BLaER1 (cell line): ENCODE measurements around the gene SLC39A2.
"Not testable (repeated sequence)": the region's sequence is repeated elsewhere in the genome, so short reads cannot be mapped to it uniquely, and the experiment has no call there.

ENCODE experiments used
- H3K27ac ChIP-seq: shearing (Covaris generic); formaldehyde crosslinking; 2 replicates; pipeline ENCODE4 v1.8.1; 2022
- H3K27me3 ChIP-seq: shearing (Covaris generic); formaldehyde crosslinking; 2 replicates; pipeline ENCODE4 v1.8.1; 2022
- H3K36me3 ChIP-seq: shearing (Covaris generic); formaldehyde crosslinking; 2 replicates; pipeline ENCODE4 v1.8.1; 2022
- H3K4me1 ChIP-seq: shearing (Covaris generic); formaldehyde crosslinking; 2 replicates; pipeline ENCODE4 v1.8.1; 2022
- H3K4me2 ChIP-seq: shearing (Covaris generic); formaldehyde crosslinking; 2 replicates; pipeline ENCODE4 v1.8.1; 2022
- H3K4me3 ChIP-seq: shearing (Covaris generic); formaldehyde crosslinking; 2 replicates; pipeline ENCODE4 v1.8.1; 2022
- H3K9ac ChIP-seq: shearing (Covaris generic); formaldehyde crosslinking; 2 replicates; pipeline ENCODE4 v1.8.1; 2022
- H3K9me3 ChIP-seq: shearing (Covaris generic); formaldehyde crosslinking; 2 replicates; pipeline ENCODE4 v1.8.1; 2022
- H4K20me1 ChIP-seq: shearing (Covaris generic); formaldehyde crosslinking; 2 replicates; pipeline ENCODE4 v1.8.1; 2022
- Cebpa-rat ChIP-seq: shearing (Covaris generic); IDR thresholded peaks from 2 replicates; pipeline ENCODE4 v1.8.1; 2022

SLC39A2 gene

GRCh38 chr14:21034707-21035106 lies 35.6 kb downstream of the SLC39A2 start, which contains the start of gene RNASE13:
Gene RNASE13, minus strand, starts transcription at chr14:21034807. Its CDS starts 519 bp downstream, at chr14:21034288.
- Histone ChIP-seq H3K4me2 (no peak within 1 kb of the TSS), H3K36me3 (no peaks in the 10 kb centered on the region), H3K4me1 (no peaks in the 10 kb centered on the region), H3K9me3 (no peaks in the 10 kb centered on the region), H3K9ac (no peak within 1 kb of the TSS), H3K27me3 (no peaks in the 10 kb centered on the region), H4K20me1 (no peaks in the 10 kb centered on the region), H3K27ac (no peak within 1 kb of the TSS), H3K4me3 (no peak within 1 kb of the TSS)
- TF ChIP-seq Cebpa-rat: no peak

DNA sequence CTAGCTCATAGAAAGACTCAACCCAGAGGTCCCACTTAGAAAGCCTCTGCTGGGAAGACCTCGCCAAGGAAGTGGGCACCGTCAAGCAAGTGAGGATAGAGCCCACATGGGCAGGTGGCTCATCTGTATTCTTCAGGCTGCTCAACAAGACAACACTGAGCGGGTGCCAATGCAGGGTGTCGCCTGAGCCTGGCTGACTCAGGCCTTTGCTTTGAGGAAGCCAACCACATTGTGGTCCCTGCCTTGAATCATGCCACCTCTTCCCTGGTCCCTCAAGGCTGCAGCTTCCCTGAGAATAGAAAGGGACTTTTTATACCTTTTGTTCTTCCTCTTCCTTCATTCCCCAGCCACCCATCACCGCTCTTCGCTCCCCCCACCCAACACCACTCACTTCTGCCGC lies 37.7 kb downstream of the SLC39A2 start:
- H3K27me3 ChIP-seq: no peaks in the 10 kb centered on the region
- no peaks in the 10 kb centered on the region for H3K9me3 ChIP-seq
- H3K4me2 ChIP-seq: no peak overlapping the region

DNA sequence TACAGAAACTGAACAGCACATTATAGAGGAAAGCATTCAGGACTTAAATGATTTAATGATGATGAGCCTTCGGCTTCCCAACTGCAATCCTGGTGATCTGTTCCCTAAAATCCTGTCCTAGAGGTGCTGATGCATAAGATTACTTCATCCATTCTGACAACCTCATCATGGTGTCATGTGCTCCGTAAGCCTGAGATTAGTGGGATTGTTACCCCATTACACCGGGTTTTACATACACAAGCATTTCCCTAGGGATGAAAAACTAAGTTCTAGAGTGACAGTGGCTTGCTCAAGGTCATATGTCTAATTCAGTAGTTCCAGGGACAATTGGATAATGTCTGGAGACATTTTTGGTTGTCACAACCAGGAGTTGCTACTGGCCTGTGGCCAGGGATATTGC lies 38.1 kb downstream of the SLC39A2 start:
- Histone ChIP-seq H3K27me3 (no peaks in the 10 kb centered on the region), H3K9ac (no peak overlapping the region)
- TF ChIP-seq Cebpa-rat: no peak

More for the DNA sequence above, 37.7 kb downstream of the SLC39A2 start:
- Histone ChIP-seq H3K27ac (no peak overlapping the region), H3K4me3 (no peak overlapping the region), H4K20me1 (no peaks in the 10 kb centered on the region), H3K36me3 (no peaks in the 10 kb centered on the region), H3K9ac (no peak overlapping the region), H3K4me1 (no peaks in the 10 kb centered on the region)
- TF ChIP-seq Cebpa-rat: no peak

DNA sequence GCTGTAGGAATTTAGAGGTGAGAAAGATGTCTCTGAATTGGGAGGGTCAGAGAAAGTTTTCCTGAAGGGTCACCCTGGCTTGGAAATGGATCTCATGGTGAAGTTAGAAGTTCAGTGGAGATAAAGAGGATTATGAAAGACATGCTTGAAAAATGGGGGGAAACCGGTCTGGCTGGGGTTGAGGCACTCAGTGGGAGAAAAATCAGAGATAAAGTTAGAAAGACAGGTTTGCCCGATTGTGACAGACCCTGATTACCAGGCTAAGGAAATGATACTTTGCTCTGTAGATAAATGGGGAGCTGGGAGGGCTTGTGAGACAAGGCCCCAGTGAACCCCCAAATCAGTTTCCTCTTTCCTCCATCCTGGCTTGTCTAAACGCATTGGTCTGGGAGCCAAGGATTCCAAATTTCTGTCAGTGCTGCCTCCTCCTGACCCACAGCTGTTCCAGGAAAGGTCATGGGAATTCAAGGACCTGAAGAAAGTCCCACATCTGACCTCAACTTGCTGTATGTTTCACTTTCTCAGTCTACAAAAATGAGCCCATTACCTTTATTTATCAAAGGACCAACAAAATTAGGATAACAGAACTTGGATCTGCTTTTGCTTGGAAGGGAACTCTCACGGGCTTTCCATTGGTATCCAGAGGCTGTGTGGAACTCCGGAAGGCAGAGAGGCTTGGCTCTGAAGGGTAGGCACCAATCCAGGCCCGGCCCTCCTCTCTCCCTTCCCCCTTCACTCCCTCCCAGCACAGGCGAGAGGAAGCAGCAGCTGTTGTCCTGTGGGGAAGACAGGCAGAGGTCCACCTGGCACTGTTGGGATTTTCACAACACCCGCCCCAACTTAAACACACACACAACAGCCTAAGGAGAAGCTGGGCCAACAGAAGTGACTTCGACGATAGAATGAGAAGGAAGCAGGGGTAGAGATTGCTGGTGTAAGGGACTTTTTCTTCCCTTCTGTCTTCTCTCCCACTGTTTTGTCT lies 39.6 kb downstream of the SLC39A2 start:
- Histone ChIP-seq H3K27ac (no peak overlapping the region), H3K9ac (no peak overlapping the region), H4K20me1 (no peaks in the 10 kb centered on the region), H3K27me3 (no peaks in the 10 kb centered on the region), H3K36me3 (no peaks in the 10 kb centered on the region), H3K4me2 (no peak overlapping the region), H3K9me3 (no peaks in the 10 kb centered on the region), H3K4me1 (no peaks in the 10 kb centered on the region), H3K4me3 (no peak overlapping the region)
- no peak for TF ChIP-seq Cebpa-rat

More for the DNA sequence above, 38.1 kb downstream of the SLC39A2 start:
- H3K4me3 ChIP-seq: no peak overlapping the region
- H3K36me3 ChIP-seq: no peaks in the 10 kb centered on the region
- no peaks in the 10 kb centered on the region for H3K4me1 ChIP-seq
- H3K27ac ChIP-seq: no peak overlapping the region
- no peaks in the 10 kb centered on the region for H3K9me3 ChIP-seq
- H3K4me2 ChIP-seq: no peak overlapping the region
- H4K20me1 ChIP-seq: no peaks in the 10 kb centered on the region

DNA sequence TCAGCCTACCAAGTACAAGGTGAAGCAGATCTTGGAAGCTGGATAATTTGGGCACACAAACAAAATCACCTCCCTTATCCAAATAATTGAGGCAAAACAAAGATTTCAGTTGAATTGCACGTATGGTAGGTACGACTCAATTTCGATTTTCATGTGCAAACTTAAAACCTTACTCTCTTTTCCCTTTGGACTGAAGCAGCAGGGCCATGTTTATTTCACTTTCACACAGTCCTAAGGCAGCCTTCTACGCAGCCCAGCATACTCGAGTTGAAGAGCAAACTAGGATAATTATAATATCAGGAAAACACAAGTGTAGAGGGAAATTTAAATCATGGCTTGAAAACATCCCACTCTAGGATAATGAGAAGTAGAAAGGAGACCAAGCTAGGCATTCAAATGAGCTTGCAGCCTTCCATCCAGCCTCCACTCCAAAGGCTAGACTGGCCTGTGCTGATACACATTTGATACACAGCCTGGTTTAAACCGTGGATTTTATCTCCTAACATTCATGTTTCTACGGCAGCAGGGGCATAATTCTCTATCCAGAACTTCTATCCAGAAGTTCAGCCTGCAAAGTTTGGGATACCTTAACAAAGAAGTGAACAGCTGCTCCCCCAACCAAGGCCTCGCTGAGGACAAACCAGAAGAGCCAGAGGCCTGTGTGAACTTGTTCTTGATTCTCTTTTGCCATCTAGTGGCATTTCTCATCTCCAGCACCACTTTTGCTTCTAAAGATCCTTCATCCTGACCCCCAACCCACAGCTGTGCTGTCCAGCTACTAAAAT lies 40.7 kb downstream of the SLC39A2 start:
- no peaks in the 10 kb centered on the region for H3K9me3 ChIP-seq
- no peak overlapping the region for H3K9ac ChIP-seq
- no peak overlapping the region for H3K27ac ChIP-seq
- H3K36me3 ChIP-seq: no peaks in the 10 kb centered on the region
- H3K4me2 ChIP-seq: no peak overlapping the region
- no peak for TF ChIP-seq Cebpa-rat
- H4K20me1 ChIP-seq: no peaks in the 10 kb centered on the region
- no peak overlapping the region for H3K4me3 ChIP-seq
- H3K27me3 ChIP-seq: no peaks in the 10 kb centered on the region
- peaks cover 9% of the 10 kb centered on the region for H3K4me1 ChIP-seq

DNA sequence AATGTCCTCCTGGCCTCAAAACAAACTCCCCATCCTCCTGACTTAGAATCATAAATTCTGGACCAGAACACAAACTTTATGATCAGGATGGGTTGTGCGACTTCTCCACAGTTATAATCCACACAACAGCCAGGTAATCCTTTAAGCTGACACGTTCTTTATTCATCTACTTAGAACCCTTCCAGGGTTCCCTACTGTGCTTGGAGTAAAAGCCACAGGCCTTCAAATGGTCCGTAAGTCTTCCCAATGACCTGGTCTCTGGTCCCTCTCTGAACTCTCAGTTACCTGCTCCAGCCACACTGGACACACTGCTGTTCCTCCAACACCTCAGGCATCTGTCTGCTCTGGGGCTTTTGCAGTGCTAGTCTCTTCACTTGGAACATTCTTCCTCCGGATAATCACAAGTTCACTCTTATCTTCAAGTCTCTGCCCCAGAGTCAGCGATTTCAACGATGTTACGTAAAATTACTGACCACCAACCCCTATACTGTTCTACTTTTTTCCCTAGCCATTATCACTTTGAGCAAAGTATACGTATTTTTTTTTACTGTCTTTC lies 41.4 kb downstream of the SLC39A2 start:
- no peak overlapping the region for H3K27ac ChIP-seq
- H3K4me2 ChIP-seq: no peak overlapping the region
- no peaks in the 10 kb centered on the region for H3K9me3 ChIP-seq

GRCh38 chr14:21040941-21041340 lies 41.8 kb downstream of the SLC39A2 start:
- peaks cover 12% of the 10 kb centered on the region for H3K4me1 ChIP-seq
- not testable (repeated sequence) for H3K4me3 ChIP-seq, H3K9me3 ChIP-seq, H3K36me3 ChIP-seq, H3K27me3 ChIP-seq, H3K9ac ChIP-seq, H3K4me2 ChIP-seq, H3K27ac ChIP-seq, H4K20me1 ChIP-seq

More for the DNA sequence above, 41.4 kb downstream of the SLC39A2 start:
- no peaks in the 10 kb centered on the region for H3K36me3 ChIP-seq
- H3K4me1 ChIP-seq: peaks cover 12% of the 10 kb centered on the region
- no peak overlapping the region for H3K9ac ChIP-seq
- no peak for TF ChIP-seq Cebpa-rat
- H4K20me1 ChIP-seq: no peaks in the 10 kb centered on the region
- no peaks in the 10 kb centered on the region for H3K27me3 ChIP-seq
- H3K4me3 ChIP-seq: no peak overlapping the region

DNA sequence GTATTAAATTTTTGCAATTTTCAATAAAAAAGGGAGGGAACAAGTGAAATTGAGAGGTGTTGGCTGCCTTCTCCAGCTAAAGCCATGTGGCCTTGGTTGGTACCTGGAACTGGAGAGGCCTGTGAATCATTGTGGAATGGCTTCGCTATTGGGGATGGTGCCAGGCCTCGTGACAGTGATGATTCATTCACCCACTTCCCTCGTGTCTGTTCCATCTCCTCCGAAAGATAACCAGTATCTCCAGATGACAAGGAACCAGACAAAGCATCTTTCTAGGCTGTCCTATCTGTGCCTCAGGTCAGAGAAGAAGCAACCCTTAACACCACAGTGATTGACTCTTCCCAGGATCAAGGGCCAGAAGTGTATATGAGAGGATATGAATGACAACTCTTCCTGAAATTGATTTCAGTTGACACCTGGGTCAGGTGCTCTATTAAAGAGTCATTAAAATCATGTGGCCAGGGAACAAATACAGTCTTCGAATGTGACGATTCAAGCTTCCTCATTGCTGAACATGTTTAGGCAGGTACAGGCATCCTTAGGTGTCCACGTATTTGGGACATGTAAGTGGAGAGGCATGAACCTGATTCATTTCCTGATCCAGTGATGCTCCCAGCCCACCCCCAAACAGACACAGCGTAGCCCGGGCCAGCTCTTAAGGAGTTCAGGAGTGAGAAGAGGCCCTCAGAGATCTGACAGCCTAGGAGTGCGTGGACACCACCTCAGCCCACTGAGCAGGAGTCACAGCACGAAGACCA lies 42.8 kb downstream of the SLC39A2 start, which contains the start of gene RNASE7:
RNASE7 (plus strand) TSS at position 687 of the 758 bp plus-strand sequence. CDS start 631 bp downstream, outside the sequence.
- no peak within 1 kb of the TSS for H3K4me2 ChIP-seq
- H4K20me1 ChIP-seq: no peaks in the 10 kb centered on the region
- H3K4me3 ChIP-seq: no peak within 1 kb of the TSS
- H3K27ac ChIP-seq: no peak within 1 kb of the TSS
- no peaks in the 10 kb centered on the region for H3K36me3 ChIP-seq
- no peaks in the 10 kb centered on the region for H3K27me3 ChIP-seq
- H3K9ac ChIP-seq: no peak within 1 kb of the TSS
- TF ChIP-seq Cebpa-rat: no peak
- H3K4me1 ChIP-seq: peaks cover 12% of the 10 kb centered on the region
- H3K9me3 ChIP-seq: no peaks in the 10 kb centered on the region

GRCh38 chr14:21042918-21043317 lies 43.8 kb downstream of the SLC39A2 start:
- no peak overlapping the region for H3K9ac ChIP-seq

More at GRCh38 chr14:21042918-21043317, 43.8 kb downstream of the SLC39A2 start:
- H3K27ac ChIP-seq: no peak overlapping the region
- peaks cover 12% of the 10 kb centered on the region for H3K4me1 ChIP-seq
- no peaks in the 10 kb centered on the region for H3K27me3 ChIP-seq
- TF ChIP-seq Cebpa-rat: no peak
- no peaks in the 10 kb centered on the region for H4K20me1 ChIP-seq
- H3K4me3 ChIP-seq: no peak overlapping the region
- H3K9me3 ChIP-seq: no peaks in the 10 kb centered on the region
- no peak overlapping the region for H3K4me2 ChIP-seq
- H3K36me3 ChIP-seq: no peaks in the 10 kb centered on the region
